Sigmoid colon (tissue), 7 donors: ENCODE measurements around the gene SULT1B1. TPM values are rescaled to one million over a fixed set of nuclear protein-coding genes. Genes with fewer than 3 reads are reported as not detected.

Experiments
- DNase-seq: peaks from one replicate; pipeline ENCODE4 v3.0.0-alpha.2; 2019
- H3K27ac ChIP-seq, 4 donors: fragments of 200-600 bp; sonication (generic); one replicate each; pipeline ENCODE4 v1.5.1; 2016 to 2019; ENCODE audit warnings: mild to moderate bottlenecking in 1 of 4
- H3K27me3 ChIP-seq, 3 donors: fragments of 200-600 bp; sonication (generic); one replicate each; pipeline ENCODE4 v1.5.1; 2019; ENCODE audit warnings: mild to moderate bottlenecking in 1 of 3
- H3K36me3 ChIP-seq, 4 donors: fragments of 200-600 bp; sonication (generic); one replicate each; pipeline ENCODE4 v1.5.1; 2016 to 2019
- H3K4me1 ChIP-seq, 4 donors: fragments of 200-600 bp; sonication (generic); one replicate each; pipeline ENCODE4 v1.5.1; 2017 to 2019
- H3K4me3 ChIP-seq, 4 donors: fragments of 200-600 bp; sonication (generic); one replicate each; pipeline ENCODE4 v1.5.1; 2017 to 2019; ENCODE audit warnings: mild to moderate bottlenecking in 2 of 4, moderate library complexity in 1 of 4
- H3K9me3 ChIP-seq, 4 donors: fragments of 200-600 bp in 3 of 4; sonication (generic) in 3 of 4; one replicate each; pipeline versions ENCODE4 v1.5.1 to v1.6.1; 2013 to 2019
- CTCF ChIP-seq, 4 experiments: fragments of 450-650 bp in 3 of 4; fragments of 200-600 bp in 1 of 4; IDR thresholded peaks; one replicate each; pipeline ENCODE4 v1.5.1; 2016 to 2019; ENCODE audit warnings: antibody characterized with exemption in 4 of 4, mild to moderate bottlenecking in 3 of 4, moderate library complexity in 2 of 4
- EP300 ChIP-seq, 4 donors: sonication (generic); formaldehyde crosslinking; IDR thresholded peaks; one replicate each; pipeline ENCODE4 v1.6.1; 2017; ENCODE audit warnings: antibody characterized with exemption in 4 of 4
- POLR2A ChIP-seq, 2 donors: fragments of 450-650 bp; IDR thresholded peaks; one replicate each; pipeline ENCODE4 v1.6.1; 2016; ENCODE audit warnings: antibody characterized with exemption in 2 of 2, mild to moderate bottlenecking in 2 of 2, moderate library complexity in 2 of 2
- POLR2AphosphoS5 ChIP-seq, 4 donors: sonication (generic); formaldehyde crosslinking; IDR thresholded peaks; one replicate each; pipeline ENCODE4 v1.6.1; 2017; ENCODE audit warnings: antibody characterized with exemption in 4 of 4
- WGBS, 2 donors: extraction: QIAGEN DNeasy Blood & Tissue Kit; methylation state at CpG; one replicate each; pipeline ENCODE4 v1.1.7; 2013; 5-methylcytosine and 5-hydroxymethylcytosine counted together
- intact Hi-C: fragments of 100-400 bp; cut with DNase I; formaldehyde crosslinking; loops from one replicate; pipeline ENCODE4 v1.15.1; 2023
- polyA plus RNA-seq, 3 donors: library from polyadenylated mRNA; stranded (reverse); fragments of 200-250 nt; gene quantifications; one replicate each; pipeline ENCODE4 v1.2.3, GENCODE V29; 2013
- total RNA-seq, 4 donors: library from RNA; depleted of rRNA; stranded (reverse); fragments of >200 nt; gene quantifications; one replicate each; pipeline ENCODE4 v1.1.0, GENCODE V29; 2016
- donor health status: healthy with polysubstance abuse.
- donor health status: Bipolar disorder and iron deficiency.
- donor health status: healthy.

Gene SULT1B1
- total and polyA plus RNA-seq, 7 donors = 0.71 to 99.9 (median 1.2) TPM

GRCh38 chr4:69684804-69685203 is 75.6 kb downstream of the SULT1B1 start:
- Histone ChIP-seq H3K36me3 (no peaks in the 10 kb centered on the region), H3K9me3 (no peaks in the 10 kb centered on the region), H3K4me1 (no peaks in the 10 kb centered on the region), H3K27me3 (no peaks in the 10 kb centered on the region), H3K4me3 (no peak overlapping the region), H3K27ac (no peak overlapping the region)
- no peak for TF ChIP-seq POLR2AphosphoS5 (IDR thresholded peaks at IDR 0.05)
- TF ChIP-seq POLR2A (IDR thresholded peaks at IDR 0.05) = no peak
- TF ChIP-seq EP300 (IDR thresholded peaks at IDR 0.05) = no peak
- TF ChIP-seq CTCF (IDR thresholded peaks at IDR 0.05) = no peak
- 61 to 66% methylated on average over 4 of the region's 4 CpGs for WGBS, 2 donors
- DNase-seq = no peak
- intact Hi-C loops = no loop called here

Other genes starting within 250 kb of the SULT1B1 start
- gene UGT2A2, start 121.0 kb downstream of the SULT1B1 start, total RNA-seq = not detected
- gene UGT2A2, start 121.0 kb downstream of the SULT1B1 start, polyA plus RNA-seq = not detected
- gene UGT2A1, start 107.4 kb downstream of the SULT1B1 start, total RNA-seq = not detected
- gene UGT2A1, start 107.4 kb downstream of the SULT1B1 start, polyA plus RNA-seq = not detected
- gene SULT1E1, start 99.5 kb upstream of the SULT1B1 start, total RNA-seq = not detected
- gene SULT1E1, start 99.5 kb upstream of the SULT1B1 start, polyA plus RNA-seq = under 1 TPM in 1 of 3 donors, not detected in 2; 0.69 TPM
- gene CSN1S1, start 170.4 kb upstream of the SULT1B1 start, total RNA-seq = not detected
- under 1 TPM in 1 of 3 donors, not detected in 2; 0.20 TPM for gene CSN1S1, start 170.4 kb upstream of the SULT1B1 start, polyA plus RNA-seq
- 1 to 10 TPM in 1 of 4 donors, not detected in 3; 1.1 TPM for gene CSN2, start 205.1 kb upstream of the SULT1B1 start, total RNA-seq
- under 1 TPM in 1 of 3 donors, not detected in 2; 0.25 TPM for gene CSN2, start 205.1 kb upstream of the SULT1B1 start, polyA plus RNA-seq
- gene STATH, start 235.3 kb upstream of the SULT1B1 start, total RNA-seq = not detected
- gene STATH, start 235.3 kb upstream of the SULT1B1 start, polyA plus RNA-seq = not detected